ENCODE data around the gene BCAN. TPM values are rescaled to one million over a fixed set of nuclear protein-coding genes. Genes with fewer than 3 reads are reported as not detected.

Gene BCAN
- total RNA-seq, 1 experiment from 2014 or later: 3.6 TPM

- TF ChIP-seq ATF3 (CRISPR knock-in tag; conservative IDR thresholded peaks at IDR 0.05): no peak
- no peak for TF ChIP-seq EMX1 (CRISPR knock-in tag; IDR thresholded peaks at IDR 0.05)
- TF ChIP-seq ZNF317 (CRISPR knock-in tag; IDR thresholded peaks at IDR 0.05; ENCODE audit: borderline replicate concordance, low read depth): no peak
Observed at GRCh38 chr1:156664046-156664766, 22.3 kb downstream of the BCAN start (continued).

- H3K4me3 Mint-ChIP-seq: no peak overlapping the region; the same call in 1 of the 2 replicates
- CTCF ChIA-PET: interaction anchor here (0.6 to 12.6 kb wide), 9 partner anchors 15 to 184 kb away, joined by 3 to 437 read pairs (median 11); partner anchors contain the start of genes CRABP2, HAPLN2, ISG20L2 and METTL25B
- no peaks in the 10 kb centered on the region for H3K36me3 Mint-ChIP-seq
- no peaks in the 10 kb centered on the region for H3K9me3 Mint-ChIP-seq
- POLR2A ChIA-PET: interaction anchor here (1.1 to 8.2 kb wide), 6 partner anchors 11 to 87 kb away, joined by 3 to 150 read pairs (median 4); partner anchors contain the start of genes CRABP2, HDGF, NAXE and NES
- no peaks in the 10 kb centered on the region; the same call in 1 of the 2 replicates for H3K27me3 Mint-ChIP-seq (ENCODE audit: low read depth)
- DNase-seq (ENCODE audit: low spot score) (no peak), ATAC-seq (peak; percentile 6)
- TF ChIP-seq ZNF416 (CRISPR knock-in tag; IDR thresholded peaks at IDR 0.05): no peak
- peaks cover 92% of the 10 kb centered on the region for H3K4me1 Mint-ChIP-seq
- peak overlapping the region; percentile 80; the same call in 1 of the 2 replicates for H3K27ac Mint-ChIP-seq
Observed at GRCh38 chr1:156664767-156665411, 23.0 kb downstream of the BCAN start.

GRCh38 chr1:156665539-156665938 is 23.6 kb downstream of the BCAN start:
- Mint-ChIP-seq H3K27me3 (ENCODE audit: low read depth) (no peaks in the 10 kb centered on the region; the same call in 1 of the 2 replicates), H3K27ac (peak overlapping the region; percentile 67), H3K36me3 (no peaks in the 10 kb centered on the region), H3K4me1 (peaks cover 93% of the 10 kb centered on the region), H3K9me3 (no peaks in the 10 kb centered on the region), H3K4me3 (no peak overlapping the region)
- DNase-seq (ENCODE audit: low spot score) (no peak), ATAC-seq (no peak)
- ChIA-PET POLR2A (interaction anchor here (1.1 to 8.2 kb wide), 6 partner anchors 10 to 86 kb away, joined by 3 to 150 read pairs (median 4); partner anchors contain the start of genes CRABP2, HDGF, NAXE and NES), CTCF (interaction anchor here (0.6 to 12.6 kb wide), 10 partner anchors 14 to 185 kb away, joined by 3 to 437 read pairs (median 8); partner anchors contain the start of genes CRABP2, HAPLN2, ISG20L2 and METTL25B)
- TF ChIP-seq ZNF512 (CRISPR knock-in tag; IDR thresholded peaks at IDR 0.05; ENCODE audit: borderline replicate concordance) (no peak), ZNF317 (CRISPR knock-in tag; IDR thresholded peaks at IDR 0.05; ENCODE audit: borderline replicate concordance, low read depth) (no peak), ZNF263 (CRISPR knock-in tag; IDR thresholded peaks at IDR 0.05; ENCODE audit: low read depth) (no peak), ARID4B (CRISPR knock-in tag; IDR thresholded peaks at IDR 0.05; ENCODE audit: borderline replicate concordance) (no peak), ETV6 (CRISPR knock-in tag; IDR thresholded peaks at IDR 0.05) (no peak)
- TF ChIP-seq, protein P1, sequence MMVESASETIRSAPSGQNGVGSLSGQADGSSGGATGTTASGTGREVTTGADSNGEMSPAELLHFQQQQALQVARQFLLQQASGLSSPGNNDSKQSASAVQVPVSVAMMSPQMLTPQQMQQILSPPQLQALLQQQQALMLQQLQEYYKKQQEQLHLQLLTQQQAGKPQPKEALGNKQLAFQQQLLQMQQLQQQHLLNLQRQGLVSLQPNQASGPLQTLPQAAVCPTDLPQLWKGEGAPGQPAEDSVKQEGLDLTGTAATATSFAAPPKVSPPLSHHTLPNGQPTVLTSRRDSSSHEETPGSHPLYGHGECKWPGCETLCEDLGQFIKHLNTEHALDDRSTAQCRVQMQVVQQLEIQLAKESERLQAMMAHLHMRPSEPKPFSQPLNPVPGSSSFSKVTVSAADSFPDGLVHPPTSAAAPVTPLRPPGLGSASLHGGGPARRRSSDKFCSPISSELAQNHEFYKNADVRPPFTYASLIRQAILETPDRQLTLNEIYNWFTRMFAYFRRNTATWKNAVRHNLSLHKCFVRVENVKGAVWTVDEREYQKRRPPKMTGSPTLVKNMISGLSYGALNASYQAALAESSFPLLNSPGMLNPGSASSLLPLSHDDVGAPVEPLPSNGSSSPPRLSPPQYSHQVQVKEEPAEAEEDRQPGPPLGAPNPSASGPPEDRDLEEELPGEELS (CRISPR knock-in tag; IDR thresholded peaks at IDR 0.05): no peak
